Astrocyte of the spinal cord (primary cell): Measurements from ENCODE around the gene ASIC5.

Experiments
- DNase-seq: peaks from one replicate; pipeline ENCODE4 v3.0.0; 2011; ENCODE audit warnings: low read depth, low spot score
- H3K4me3 ChIP-seq: 2 replicates; pipeline ENCODE4 v1.5.1; 2011; ENCODE audit warnings: low read depth, mild to moderate bottlenecking, low read length, moderate library complexity
- in situ Hi-C: cut with HindIII; loops from 2 replicates; pipeline ENCODE4 v1.10.0; 2017; ENCODE audit warnings: low sequenced_read_pairs
- TF ChIP-seq, protein P1 (sequence below): IDR thresholded peaks from 2 replicates; pipeline ENCODE4 v1.5.1; 2012; ENCODE audit warnings: low read depth, mild to moderate bottlenecking, low read length, inconsistent platforms

The ASIC5 gene

DNA sequence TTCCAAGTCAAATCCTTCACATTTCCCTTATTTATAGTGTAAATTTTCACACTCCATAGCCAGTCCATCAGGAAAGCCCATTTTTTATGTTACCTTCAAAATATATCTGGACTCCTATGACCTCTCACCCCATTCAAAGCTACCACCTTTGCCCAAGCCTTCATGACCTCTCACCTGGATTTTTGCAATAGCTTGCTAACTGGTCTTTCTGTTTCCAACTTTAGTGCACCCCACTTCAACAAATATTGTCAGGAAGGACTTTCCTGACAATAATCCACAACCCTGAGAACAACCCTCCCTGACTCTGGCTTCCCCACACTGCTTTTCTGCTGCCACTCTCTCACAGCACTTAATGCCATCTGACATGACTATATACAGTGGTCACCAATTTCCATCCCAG lies 33.4 kb downstream of the ASIC5 start:
- in situ Hi-C loops, result no loop called here
- TF ChIP-seq, protein P1, sequence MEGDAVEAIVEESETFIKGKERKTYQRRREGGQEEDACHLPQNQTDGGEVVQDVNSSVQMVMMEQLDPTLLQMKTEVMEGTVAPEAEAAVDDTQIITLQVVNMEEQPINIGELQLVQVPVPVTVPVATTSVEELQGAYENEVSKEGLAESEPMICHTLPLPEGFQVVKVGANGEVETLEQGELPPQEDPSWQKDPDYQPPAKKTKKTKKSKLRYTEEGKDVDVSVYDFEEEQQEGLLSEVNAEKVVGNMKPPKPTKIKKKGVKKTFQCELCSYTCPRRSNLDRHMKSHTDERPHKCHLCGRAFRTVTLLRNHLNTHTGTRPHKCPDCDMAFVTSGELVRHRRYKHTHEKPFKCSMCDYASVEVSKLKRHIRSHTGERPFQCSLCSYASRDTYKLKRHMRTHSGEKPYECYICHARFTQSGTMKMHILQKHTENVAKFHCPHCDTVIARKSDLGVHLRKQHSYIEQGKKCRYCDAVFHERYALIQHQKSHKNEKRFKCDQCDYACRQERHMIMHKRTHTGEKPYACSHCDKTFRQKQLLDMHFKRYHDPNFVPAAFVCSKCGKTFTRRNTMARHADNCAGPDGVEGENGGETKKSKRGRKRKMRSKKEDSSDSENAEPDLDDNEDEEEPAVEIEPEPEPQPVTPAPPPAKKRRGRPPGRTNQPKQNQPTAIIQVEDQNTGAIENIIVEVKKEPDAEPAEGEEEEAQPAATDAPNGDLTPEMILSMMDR, result no peak
- DNase-seq, result no peak
- H3K4me3 ChIP-seq, result no peak overlapping the region

DNA sequence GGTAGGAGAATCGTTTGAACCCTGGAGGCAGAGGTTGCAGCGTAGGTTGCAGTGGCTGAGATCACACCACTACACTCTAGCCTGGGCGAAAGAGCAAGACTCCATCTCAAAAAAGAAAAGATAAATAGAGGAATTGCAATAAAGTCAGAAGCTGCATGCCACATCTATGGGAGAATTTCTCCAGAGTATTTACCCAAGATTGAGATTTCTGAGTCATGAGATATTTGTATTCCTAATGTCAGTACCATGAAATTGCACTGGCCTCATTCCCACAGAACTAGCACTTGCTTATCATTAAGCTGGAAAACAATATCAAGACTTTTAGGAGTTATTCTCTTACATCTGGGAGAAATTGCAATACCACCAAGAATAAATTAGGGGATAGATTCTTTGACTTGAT lies 37.4 kb downstream of the ASIC5 start:
- H3K4me3 ChIP-seq, result no peak overlapping the region
- in situ Hi-C loops, result no loop called here
- DNase-seq, result peak; percentile 81
- TF ChIP-seq, protein P1, result no peak

DNA sequence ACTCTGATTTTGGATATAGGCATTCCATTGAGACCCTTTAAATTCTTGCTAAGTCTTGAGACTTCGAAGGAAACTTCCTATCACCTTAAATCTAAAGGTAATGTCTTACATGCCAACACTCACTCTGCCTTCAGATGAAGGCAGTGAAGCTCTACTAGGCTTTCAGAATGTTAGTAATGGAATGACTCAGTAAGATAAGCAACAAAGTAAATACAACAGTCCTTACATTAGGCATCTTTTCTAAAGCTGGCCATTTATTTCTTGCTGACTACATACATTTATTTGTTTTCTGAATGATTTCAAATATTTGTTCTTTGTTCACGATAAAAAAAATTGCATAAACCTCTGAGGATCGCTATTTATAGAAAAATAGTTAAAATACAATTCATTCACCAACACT lies 43.5 kb downstream of the ASIC5 start:
- H3K4me3 ChIP-seq, result no peak overlapping the region
- in situ Hi-C loops, result no loop called here
- peak; percentile 23 for DNase-seq
- TF ChIP-seq, protein P1, result no peak

DNA sequence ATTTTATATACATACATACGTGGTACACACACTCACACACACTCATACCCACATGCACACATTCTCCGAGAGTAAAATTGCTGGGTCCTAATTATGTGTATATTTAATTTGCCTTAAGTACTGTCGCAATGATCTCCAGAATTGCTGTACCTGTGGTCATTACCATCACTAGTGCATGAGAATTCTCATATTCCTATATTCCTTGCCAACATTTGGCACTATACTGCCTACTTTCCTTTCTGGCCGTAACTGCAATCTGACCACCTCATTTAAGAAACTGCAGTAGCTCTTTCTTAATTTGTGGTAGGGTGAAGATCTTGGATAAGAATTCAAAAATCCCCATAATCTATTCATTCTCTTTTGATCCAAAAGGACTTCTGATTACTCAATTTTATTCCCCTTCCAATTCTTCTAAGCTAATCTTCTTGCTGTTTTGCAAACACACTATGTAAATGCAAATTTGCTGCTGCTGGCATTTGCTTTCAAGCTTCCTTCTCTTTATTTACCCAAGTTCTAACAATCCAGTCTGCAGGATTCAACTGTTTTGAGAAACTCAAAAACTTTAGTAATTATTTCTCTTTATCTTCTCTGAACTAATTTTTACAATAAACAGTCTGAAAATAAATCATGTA lies 45.1 kb downstream of the ASIC5 start:
- no peak for DNase-seq
- no peak overlapping the region for H3K4me3 ChIP-seq
- in situ Hi-C loops, result no loop called here
- TF ChIP-seq, protein P1, result no peak

DNA sequence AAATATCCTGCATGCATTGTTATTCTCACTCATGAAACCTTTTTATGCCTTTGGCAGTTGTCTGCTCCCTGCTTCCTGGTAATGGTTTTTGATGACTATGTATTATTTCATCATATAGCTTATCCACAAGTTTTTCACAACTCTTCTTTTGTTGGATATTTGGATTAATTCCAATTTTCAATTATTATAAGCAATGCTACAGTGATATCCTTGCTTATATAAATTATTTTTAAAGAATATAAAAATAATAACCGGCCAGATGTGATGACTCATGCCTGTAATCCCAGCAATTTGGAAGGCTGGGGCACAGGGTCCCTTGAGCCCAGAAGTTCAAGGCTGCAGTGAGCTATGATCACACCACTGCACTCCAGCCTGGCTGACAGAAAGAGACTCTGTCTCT lies 47.0 kb downstream of the ASIC5 start:
- H3K4me3 ChIP-seq, result no peak overlapping the region
- TF ChIP-seq, protein P1, result no peak
- no peak for DNase-seq
- in situ Hi-C loops, result no loop called here

DNA sequence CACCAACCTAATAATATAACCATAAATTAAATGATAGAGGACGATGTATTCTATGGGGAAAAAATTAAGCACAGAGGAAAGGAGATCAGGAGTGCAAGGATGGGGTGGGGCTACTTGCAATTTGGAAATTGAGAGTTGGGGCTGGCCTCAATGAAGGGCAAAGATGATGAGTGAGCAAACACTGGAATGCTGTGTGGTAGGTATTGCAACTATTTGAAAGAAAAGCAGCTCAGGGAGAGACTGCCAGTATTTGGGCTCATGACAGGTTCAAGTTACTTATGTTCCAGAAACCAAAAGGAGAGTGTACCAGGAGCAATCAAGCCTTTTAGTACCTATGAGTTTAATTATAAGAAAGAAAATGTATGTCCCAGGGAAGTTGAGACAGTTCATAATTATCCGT lies 47.4 kb downstream of the ASIC5 start:
- TF ChIP-seq, protein P1, result no peak
- no peak for DNase-seq
- H3K4me3 ChIP-seq, result no peak overlapping the region
- in situ Hi-C loops, result no loop called here

DNA sequence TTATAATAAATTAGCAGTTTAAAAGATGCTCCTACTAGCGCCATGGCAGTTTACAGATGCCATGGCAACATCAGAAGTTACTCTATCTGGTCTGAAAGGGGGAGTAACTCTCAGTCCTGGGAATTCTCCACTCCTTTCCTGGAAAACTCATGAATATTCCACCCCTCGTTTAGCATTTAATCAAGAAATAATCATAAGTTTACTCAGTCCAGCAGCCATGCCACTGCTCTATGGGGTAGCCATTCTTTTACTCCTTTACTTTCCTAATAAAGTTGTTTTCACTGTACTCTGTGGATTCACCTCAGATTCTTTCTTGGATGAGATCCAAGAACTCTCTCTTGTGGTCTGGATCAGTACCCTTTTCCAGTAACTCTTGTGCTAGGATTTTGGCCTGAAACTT lies 55.0 kb downstream of the ASIC5 start:
- no peak overlapping the region for H3K4me3 ChIP-seq
- in situ Hi-C loops, result no loop called here
- TF ChIP-seq, protein P1, result no peak
- DNase-seq, result peak; percentile 43
